SK-N-SH (cell line): ENCODE results near the gene DNAJC1. TPM values are rescaled to one million over a fixed set of nuclear protein-coding genes. Genes with fewer than 3 reads are reported as not detected.
"Not testable (repeated sequence)": the region's sequence is repeated elsewhere in the genome, so short reads cannot be mapped to it uniquely, and the experiment has no call there.

Experiments
- CTCF ChIA-PET: fragments of 300-600, 350-600 bp; formaldehyde crosslinking; extraction: SDS; loops from one replicate; lab custom pipeline; 2021; lab: Yijun Ruan, JAX
- POLR2A ChIA-PET: fragments of 350-600 bp; sonication (Branson Sonifier 250); formaldehyde crosslinking; extraction: SDS; loops from one replicate; lab custom pipeline; 2020; ENCODE audit warnings: antibody characterized with exemption, inconsistent platforms; lab: Yijun Ruan, JAX
- DNase-seq: peaks from one replicate; pipeline ENCODE4 v3.0.0; 2012
- H2AFZ ChIP-seq: fragments of 200-600 bp; sonication (generic); 2 replicates; pipeline ENCODE4 v1.8.1; 2016; ENCODE audit warnings: antibody characterized with exemption, mild to moderate bottlenecking, low read depth
- H3F3A ChIP-seq: fragments of 200-600 bp; sonication (generic); replicated peaks from 2 replicates; pipeline ENCODE3; 2016; ENCODE audit warnings: antibody characterized with exemption, mild to moderate bottlenecking; ENCODE audit not compliant: insufficient read depth
- H3K27ac ChIP-seq, 2 experiments: fragments of 200-500 bp in 1 of 2; fragments of 200-600 bp in 1 of 2; sonication (Bioruptor generic) in 1 of 2; sonication (generic), shearing (Covaris generic) in 1 of 2; 2 replicates each; pipeline versions ENCODE4 v1.5.1 to v1.6.1; 2014 to 2016; ENCODE audit warnings: low read depth in 2 of 2, inconsistent platforms in 1 of 2, low read length in 1 of 2, mild to moderate bottlenecking in 1 of 2, mixed read lengths in 1 of 2
- H3K27me3 ChIP-seq: fragments of 200-600 bp; sonication (generic), shearing (Covaris generic); 2 replicates; pipeline ENCODE4 v1.6.1; 2016; ENCODE audit warnings: mixed run types; ENCODE audit not compliant: insufficient read depth
- H3K36me3 ChIP-seq, 2 experiments: fragments of 200-500 bp in 1 of 2; fragments of 200-600 bp in 1 of 2; sonication (Bioruptor generic) in 1 of 2; sonication (generic) in 1 of 2; replicated peaks in 1 of 2; 2 replicates each; pipeline versions ENCODE3 to v1.5.1; 2014 to 2016; ENCODE audit warnings: low read length in 1 of 2, mild to moderate bottlenecking in 1 of 2; ENCODE audit not compliant: insufficient read depth in 2 of 2, control insufficient read depth in 1 of 2
- H3K4me1 ChIP-seq, 2 experiments: fragments of 200-500 bp in 1 of 2; fragments of 200-600 bp in 1 of 2; sonication (Bioruptor generic) in 1 of 2; sonication (generic), shearing (Covaris generic) in 1 of 2; 2 replicates each; pipeline versions ENCODE4 v1.5.1 to v1.6.1; 2014 to 2016; ENCODE audit warnings: low read depth in 1 of 2, low read length in 1 of 2, mixed run types in 1 of 2; ENCODE audit not compliant: insufficient read depth in 2 of 2, control insufficient read depth in 1 of 2
- H3K4me2 ChIP-seq: fragments of 200-600 bp; sonication (generic), shearing (Covaris generic); 2 replicates; pipeline ENCODE4 v1.6.1; 2017; ENCODE audit warnings: mixed run types
- H3K4me3 ChIP-seq, 2 experiments: fragments of 200-500 bp in 1 of 2; fragments of 200-600 bp in 1 of 2; sonication (Bioruptor generic) in 1 of 2; sonication (generic), shearing (Covaris generic) in 1 of 2; 2 replicates each; pipeline versions ENCODE4 v1.5.1 to v1.8.1; 2014 to 2016; ENCODE audit warnings: low read depth in 2 of 2, inconsistent platforms in 1 of 2, low read length in 1 of 2, mild to moderate bottlenecking in 1 of 2, mixed read lengths in 1 of 2, moderate library complexity in 1 of 2
- H3K79me2 ChIP-seq: fragments of 200-600 bp; sonication (generic); 2 replicates; pipeline ENCODE4 v1.8.1; 2017; ENCODE audit warnings: mild to moderate bottlenecking; ENCODE audit not compliant: insufficient read depth
- H3K9ac ChIP-seq: fragments of 200-600 bp; sonication (generic); 2 replicates; pipeline ENCODE4 v1.6.1; 2017; ENCODE audit warnings: mixed run types
- H3K9me2 ChIP-seq: fragments of 200-600 bp; sonication (generic); 2 replicates; pipeline ENCODE4 v1.6.1; 2017; ENCODE audit warnings: mixed run types
- H3K9me3 ChIP-seq: fragments of 200-600 bp; sonication (generic); 2 replicates; pipeline ENCODE4 v1.6.1; 2017; ENCODE audit warnings: mixed run types, mild to moderate bottlenecking, moderate library complexity
- H4K20me1 ChIP-seq: fragments of 200-600 bp; sonication (generic); 2 replicates; pipeline ENCODE4 v1.6.1; 2017; ENCODE audit warnings: mild to moderate bottlenecking, mixed run types; ENCODE audit not compliant: insufficient read depth
- EP300 ChIP-seq, 2 experiments: IDR thresholded peaks; 2 replicates each; pipeline versions ENCODE4 v1.4.0 to v1.6.1; 2012; ENCODE audit warnings: borderline replicate concordance in 1 of 2, low read depth in 1 of 2, low read length in 1 of 2
- FOXJ3 ChIP-seq: sonication (generic); formaldehyde crosslinking; IDR thresholded peaks from 2 replicates; pipeline ENCODE4 v1.5.1; 2020; ENCODE audit warnings: mild to moderate bottlenecking, missing genetic modification reagents
- FOXM1 ChIP-seq: IDR thresholded peaks from 2 replicates; pipeline ENCODE4 v1.4.0; 2012; ENCODE audit warnings: low read depth, mild to moderate bottlenecking
- GABPA ChIP-seq: IDR thresholded peaks from 2 replicates; pipeline ENCODE4 v1.4.0; 2012; ENCODE audit warnings: low read depth, mild to moderate bottlenecking
- GATA2 ChIP-seq: sonication (generic); formaldehyde crosslinking; IDR thresholded peaks from 2 replicates; pipeline ENCODE4 v1.5.0; 2020; ENCODE audit warnings: mild to moderate bottlenecking, missing genetic modification reagents
- JUND ChIP-seq: IDR thresholded peaks from 2 replicates; pipeline ENCODE4 v1.4.0; 2012
- MEF2A ChIP-seq: IDR thresholded peaks from 2 replicates; pipeline ENCODE4 v1.4.0; 2012; ENCODE audit warnings: low read depth, borderline replicate concordance
- NFIC ChIP-seq: IDR thresholded peaks from 2 replicates; pipeline ENCODE4 v1.4.0; 2012; ENCODE audit warnings: borderline replicate concordance
- RCOR1 ChIP-seq: fragments of 150-350 bp; IDR thresholded peaks from 2 replicates; pipeline ENCODE4 v1.6.1; 2017; ENCODE audit warnings: antibody characterized with exemption, low read length
- RFX5 ChIP-seq: IDR thresholded peaks from 2 replicates; pipeline ENCODE4 v1.6.1; 2012; ENCODE audit warnings: mild to moderate bottlenecking, improper control_type of control experiment, low read length
- SIN3A ChIP-seq: IDR thresholded peaks from 2 replicates; pipeline ENCODE4 v1.6.1; 2012; ENCODE audit warnings: low read depth, mild to moderate bottlenecking, low read length, moderate library complexity, borderline replicate concordance
- TAF1 ChIP-seq: IDR thresholded peaks from 2 replicates; pipeline ENCODE4 v1.6.1; 2012; ENCODE audit warnings: low read depth, mild to moderate bottlenecking, low read length, moderate library complexity, borderline replicate concordance
- TCF12 ChIP-seq: IDR thresholded peaks from 2 replicates; pipeline ENCODE4 v1.4.0; 2012
- TEAD4 ChIP-seq: IDR thresholded peaks from 2 replicates; pipeline ENCODE4 v1.4.0; 2012; ENCODE audit warnings: mild to moderate bottlenecking, borderline replicate concordance; ENCODE audit not compliant: insufficient read depth
- YY1 ChIP-seq: IDR thresholded peaks from 2 replicates; pipeline ENCODE4 v1.4.0; 2012; ENCODE audit warnings: low read depth, mild to moderate bottlenecking
- WGBS: methylation state at CpG from one replicate; pipeline ENCODE4 v1.1.6; 2017; ENCODE audit warnings: low lambda C conversion rate; 5-methylcytosine and 5-hydroxymethylcytosine counted together
- polyA plus RNA-seq, 3 experiments: library from polyadenylated mRNA; depleted of rRNA; stranded (reverse); fragments of >200 nt; gene quantifications; 2 replicates each; pipeline ENCODE4 v1.2.3, GENCODE V29; 2012
- TF ChIP-seq, protein P1 (sequence below): IDR thresholded peaks from 2 replicates; pipeline ENCODE4 v1.4.0; 2012; ENCODE audit warnings: low read depth, borderline replicate concordance
- TF ChIP-seq, protein P2 (sequence below): fragments of 150-350 bp; IDR thresholded peaks from 2 replicates; pipeline ENCODE4 v1.6.1; 2017; ENCODE audit warnings: antibody characterized with exemption, low read length, low read depth, borderline replicate concordance
- TF ChIP-seq, protein P3 (sequence below): IDR thresholded peaks from 2 replicates; pipeline ENCODE4 v1.6.1; 2012; ENCODE audit warnings: mild to moderate bottlenecking, low read depth, low read length, moderate library complexity
- TF ChIP-seq, protein P4 (sequence below): IDR thresholded peaks from 2 replicates; pipeline ENCODE4 v1.4.0; 2012; ENCODE audit warnings: low read depth, borderline replicate concordance

Gene DNAJC1
- polyA plus RNA-seq, 1 of the 3 experiments (the other 2 are of a cell fraction), result 9.3 TPM

DNA sequence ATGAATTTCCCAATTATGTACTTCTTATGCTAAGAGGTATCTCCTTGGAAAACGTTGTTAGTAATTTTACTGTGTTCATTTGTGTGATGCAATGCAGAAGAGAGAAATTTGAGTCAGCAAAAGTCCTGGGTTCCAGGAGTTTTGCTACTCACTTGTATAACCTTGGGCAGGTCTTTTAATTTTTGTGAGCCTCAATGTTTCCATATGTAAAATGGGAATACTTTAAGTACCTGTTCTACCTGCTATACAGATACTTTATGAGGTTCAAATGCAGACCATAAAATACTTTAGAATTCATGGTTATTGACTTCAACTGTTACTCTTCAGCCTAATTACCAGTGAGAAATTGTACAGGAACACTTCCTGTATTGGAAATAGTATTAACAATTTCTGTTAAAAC, 284.0 kb downstream of the DNAJC1 start:
- CTCF ChIA-PET, result interaction anchor here (0.7 to 1.5 kb wide), 2 partner anchors 13 to 38 kb away, joined by 4 to 5 read pairs; no protein-coding TSS in a partner anchor
- H3K27ac ChIP-seq, result no peak overlapping the region
- no peaks in the 10 kb centered on the region for H3K27me3 ChIP-seq
- no peak for DNase-seq
- H3K9ac ChIP-seq, result no peak overlapping the region
- H3K36me3 ChIP-seq, result peaks cover 34 to 44% of the 10 kb centered on the region in 2 experiments
- H3K4me2 ChIP-seq, result no peak overlapping the region
- no peak overlapping the region for H3K4me3 ChIP-seq
- peaks cover 23% of the 10 kb centered on the region for H3K79me2 ChIP-seq
- H4K20me1 ChIP-seq, result peaks cover 11% of the 10 kb centered on the region
- H3F3A ChIP-seq, result peaks cover 25% of the 10 kb centered on the region
- peaks cover 21 to 31% of the 10 kb centered on the region in 2 experiments; a peak in 3 of 4 replicates for H3K4me1 ChIP-seq
- 92% methylated on average over 1 of the region's 1 CpG for WGBS
- POLR2A ChIA-PET, result no interaction called here
- TF ChIP-seq JUND (no peak), RFX5 (no peak), RCOR1 (no peak), FOXM1 (no peak), GATA2 (CRISPR knock-in tag) (no peak), YY1 (no peak), TAF1 (no peak), NFIC (no peak), EP300 (IDR thresholded peaks at IDR 0.05; ENCODE audit: borderline replicate concordance in 1 of 2, low read depth in 1 of 2, low read length in 1 of 2) (no peak), SIN3A (no peak), GABPA (no peak), TCF12 (no peak), FOXJ3 (CRISPR knock-in tag) (no peak), TEAD4 (no peak), MEF2A (no peak)
- TF ChIP-seq, protein P1, sequence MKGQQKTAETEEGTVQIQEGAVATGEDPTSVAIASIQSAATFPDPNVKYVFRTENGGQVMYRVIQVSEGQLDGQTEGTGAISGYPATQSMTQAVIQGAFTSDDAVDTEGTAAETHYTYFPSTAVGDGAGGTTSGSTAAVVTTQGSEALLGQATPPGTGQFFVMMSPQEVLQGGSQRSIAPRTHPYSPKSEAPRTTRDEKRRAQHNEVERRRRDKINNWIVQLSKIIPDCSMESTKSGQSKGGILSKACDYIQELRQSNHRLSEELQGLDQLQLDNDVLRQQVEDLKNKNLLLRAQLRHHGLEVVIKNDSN, result no peak
- TF ChIP-seq, protein P2, sequence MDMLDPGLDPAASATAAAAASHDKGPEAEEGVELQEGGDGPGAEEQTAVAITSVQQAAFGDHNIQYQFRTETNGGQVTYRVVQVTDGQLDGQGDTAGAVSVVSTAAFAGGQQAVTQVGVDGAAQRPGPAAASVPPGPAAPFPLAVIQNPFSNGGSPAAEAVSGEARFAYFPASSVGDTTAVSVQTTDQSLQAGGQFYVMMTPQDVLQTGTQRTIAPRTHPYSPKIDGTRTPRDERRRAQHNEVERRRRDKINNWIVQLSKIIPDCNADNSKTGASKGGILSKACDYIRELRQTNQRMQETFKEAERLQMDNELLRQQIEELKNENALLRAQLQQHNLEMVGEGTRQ, result no peak
- TF ChIP-seq, protein P3, sequence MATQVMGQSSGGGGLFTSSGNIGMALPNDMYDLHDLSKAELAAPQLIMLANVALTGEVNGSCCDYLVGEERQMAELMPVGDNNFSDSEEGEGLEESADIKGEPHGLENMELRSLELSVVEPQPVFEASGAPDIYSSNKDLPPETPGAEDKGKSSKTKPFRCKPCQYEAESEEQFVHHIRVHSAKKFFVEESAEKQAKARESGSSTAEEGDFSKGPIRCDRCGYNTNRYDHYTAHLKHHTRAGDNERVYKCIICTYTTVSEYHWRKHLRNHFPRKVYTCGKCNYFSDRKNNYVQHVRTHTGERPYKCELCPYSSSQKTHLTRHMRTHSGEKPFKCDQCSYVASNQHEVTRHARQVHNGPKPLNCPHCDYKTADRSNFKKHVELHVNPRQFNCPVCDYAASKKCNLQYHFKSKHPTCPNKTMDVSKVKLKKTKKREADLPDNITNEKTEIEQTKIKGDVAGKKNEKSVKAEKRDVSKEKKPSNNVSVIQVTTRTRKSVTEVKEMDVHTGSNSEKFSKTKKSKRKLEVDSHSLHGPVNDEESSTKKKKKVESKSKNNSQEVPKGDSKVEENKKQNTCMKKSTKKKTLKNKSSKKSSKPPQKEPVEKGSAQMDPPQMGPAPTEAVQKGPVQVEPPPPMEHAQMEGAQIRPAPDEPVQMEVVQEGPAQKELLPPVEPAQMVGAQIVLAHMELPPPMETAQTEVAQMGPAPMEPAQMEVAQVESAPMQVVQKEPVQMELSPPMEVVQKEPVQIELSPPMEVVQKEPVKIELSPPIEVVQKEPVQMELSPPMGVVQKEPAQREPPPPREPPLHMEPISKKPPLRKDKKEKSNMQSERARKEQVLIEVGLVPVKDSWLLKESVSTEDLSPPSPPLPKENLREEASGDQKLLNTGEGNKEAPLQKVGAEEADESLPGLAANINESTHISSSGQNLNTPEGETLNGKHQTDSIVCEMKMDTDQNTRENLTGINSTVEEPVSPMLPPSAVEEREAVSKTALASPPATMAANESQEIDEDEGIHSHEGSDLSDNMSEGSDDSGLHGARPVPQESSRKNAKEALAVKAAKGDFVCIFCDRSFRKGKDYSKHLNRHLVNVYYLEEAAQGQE, result no peak
- TF ChIP-seq, protein P4, sequence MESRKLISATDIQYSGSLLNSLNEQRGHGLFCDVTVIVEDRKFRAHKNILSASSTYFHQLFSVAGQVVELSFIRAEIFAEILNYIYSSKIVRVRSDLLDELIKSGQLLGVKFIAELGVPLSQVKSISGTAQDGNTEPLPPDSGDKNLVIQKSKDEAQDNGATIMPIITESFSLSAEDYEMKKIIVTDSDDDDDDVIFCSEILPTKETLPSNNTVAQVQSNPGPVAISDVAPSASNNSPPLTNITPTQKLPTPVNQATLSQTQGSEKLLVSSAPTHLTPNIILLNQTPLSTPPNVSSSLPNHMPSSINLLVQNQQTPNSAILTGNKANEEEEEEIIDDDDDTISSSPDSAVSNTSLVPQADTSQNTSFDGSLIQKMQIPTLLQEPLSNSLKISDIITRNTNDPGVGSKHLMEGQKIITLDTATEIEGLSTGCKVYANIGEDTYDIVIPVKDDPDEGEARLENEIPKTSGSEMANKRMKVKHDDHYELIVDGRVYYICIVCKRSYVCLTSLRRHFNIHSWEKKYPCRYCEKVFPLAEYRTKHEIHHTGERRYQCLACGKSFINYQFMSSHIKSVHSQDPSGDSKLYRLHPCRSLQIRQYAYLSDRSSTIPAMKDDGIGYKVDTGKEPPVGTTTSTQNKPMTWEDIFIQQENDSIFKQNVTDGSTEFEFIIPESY, result no peak
- TF ChIP-seq, all 33 proteins: peak for 0
- no peak overlapping the region for H2AFZ ChIP-seq
- no peaks in the 10 kb centered on the region for H3K9me3 ChIP-seq
- no peaks in the 10 kb centered on the region for H3K9me2 ChIP-seq

DNA sequence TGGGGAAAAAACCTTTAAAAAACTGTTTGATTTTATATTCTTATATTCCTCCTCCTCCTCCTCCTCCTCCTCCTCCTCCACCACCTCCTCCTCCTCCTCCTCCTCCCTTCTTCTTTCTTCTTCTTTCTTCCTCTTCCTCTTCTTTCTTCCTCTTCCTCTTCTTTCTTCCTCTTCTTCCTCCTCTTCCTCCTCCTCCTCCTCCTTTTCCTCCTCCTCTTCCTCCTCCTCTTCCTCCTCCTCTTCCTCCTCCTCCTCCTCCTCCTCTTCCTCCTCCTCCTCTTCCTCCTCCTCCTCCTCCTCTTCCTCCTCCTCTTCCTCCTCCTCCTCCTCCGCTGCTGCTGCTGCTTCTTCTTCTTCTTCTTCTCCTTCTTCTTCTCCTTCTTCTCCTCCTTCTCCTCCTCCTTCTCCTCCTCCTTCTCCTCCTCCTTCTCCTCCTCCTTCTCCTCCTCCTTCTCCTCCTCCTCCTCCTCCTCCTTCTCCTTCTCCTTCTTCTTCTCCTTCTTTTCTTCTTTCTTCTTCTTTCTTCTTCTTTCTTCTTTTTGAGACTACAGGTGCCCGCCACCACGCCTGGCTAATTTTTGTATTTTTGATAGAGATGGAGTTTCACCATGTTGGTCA, 286.0 kb downstream of the DNAJC1 start:
- CTCF ChIA-PET, result not testable (repeated sequence)

More for the DNA sequence above, 286.0 kb downstream of the DNAJC1 start:
- DNase-seq, H3K27me3 ChIP-seq, H3K4me3 ChIP-seq, H3K9me2 ChIP-seq, H3K9me3 ChIP-seq, H3K4me2 ChIP-seq, H2AFZ ChIP-seq, H4K20me1 ChIP-seq, POLR2A ChIA-PET, H3K27ac ChIP-seq, H3K9ac ChIP-seq, H3F3A ChIP-seq: not testable (repeated sequence)
- H3K4me1 ChIP-seq, result peaks cover 12 to 21% of the 10 kb centered on the region in 2 experiments; a peak in 3 of 4 replicates
- H3K36me3 ChIP-seq, result peaks cover 36 to 44% of the 10 kb centered on the region in 2 experiments
- 95% methylated on average over 3 of the region's 3 CpGs for WGBS
- H3K79me2 ChIP-seq, result peaks cover 30% of the 10 kb centered on the region
